Urinary bladder (tissue), 4 donors: ENCODE results near the gene KCNC1. TPM values are rescaled to one million over a fixed set of nuclear protein-coding genes. Genes with fewer than 3 reads are reported as not detected.

Experiments
- DNase-seq: peaks from one replicate; pipeline ENCODE4 v3.0.0-alpha.2; 2015; ENCODE audit errors: extremely low spot score
- H3K27ac ChIP-seq: one replicate; pipeline ENCODE4 v1.5.1; 2013; ENCODE audit warnings: low read depth, mild to moderate bottlenecking, moderate library complexity
- H3K36me3 ChIP-seq: one replicate; pipeline ENCODE4 v1.6.1; 2013; ENCODE audit warnings: mild to moderate bottlenecking, moderate library complexity; ENCODE audit not compliant: insufficient read depth
- H3K4me1 ChIP-seq: one replicate; pipeline ENCODE4 v1.6.1; 2013; ENCODE audit warnings: mild to moderate bottlenecking, moderate library complexity; ENCODE audit not compliant: insufficient read depth
- H3K4me3 ChIP-seq: one replicate; pipeline ENCODE4 v1.5.1; 2013; ENCODE audit warnings: low read depth, low read length
- WGBS: extraction: QIAGEN DNeasy Blood & Tissue Kit; methylation state at CpG from one replicate; pipeline ENCODE4 v1.1.7; 2013; 5-methylcytosine and 5-hydroxymethylcytosine counted together
- polyA plus RNA-seq: library from polyadenylated mRNA; stranded (reverse); fragments of 200-250 nt; gene quantifications from one replicate; pipeline ENCODE4 v1.2.3, GENCODE V29; 2013
- total RNA-seq: library from RNA; depleted of rRNA; stranded (reverse); fragments of >200 nt; gene quantifications from one replicate; pipeline ENCODE4 v1.2.3, GENCODE V29; 2014
- donor health status: healthy with polysubstance abuse.
- donor health status: healthy.

KCNC1 gene
- total and polyA plus RNA-seq, 2 donors: 0.11 to 0.74 TPM

DNA sequence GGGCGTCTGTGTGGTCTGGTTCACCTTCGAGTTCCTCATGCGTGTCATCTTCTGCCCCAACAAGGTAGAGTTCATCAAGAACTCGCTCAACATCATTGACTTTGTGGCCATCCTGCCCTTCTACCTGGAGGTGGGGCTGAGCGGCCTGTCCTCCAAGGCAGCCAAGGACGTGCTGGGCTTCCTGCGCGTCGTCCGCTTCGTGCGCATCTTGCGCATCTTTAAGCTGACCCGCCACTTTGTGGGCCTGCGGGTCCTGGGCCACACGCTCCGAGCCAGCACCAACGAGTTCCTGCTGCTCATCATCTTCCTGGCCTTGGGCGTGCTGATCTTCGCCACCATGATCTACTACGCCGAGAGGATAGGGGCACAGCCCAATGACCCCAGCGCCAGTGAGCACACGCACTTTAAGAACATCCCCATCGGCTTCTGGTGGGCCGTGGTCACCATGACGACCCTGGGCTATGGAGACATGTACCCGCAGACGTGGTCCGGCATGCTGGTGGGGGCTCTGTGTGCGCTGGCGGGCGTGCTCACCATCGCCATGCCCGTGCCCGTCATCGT, 37.3 kb downstream of the KCNC1 start:
- WGBS: 98% methylated on average over 37 of the region's 37 CpGs
- no peaks in the 10 kb centered on the region for H3K36me3 ChIP-seq
- no peak overlapping the region for H3K4me3 ChIP-seq
- DNase-seq: no peak
- no peak overlapping the region for H3K27ac ChIP-seq
- no peaks in the 10 kb centered on the region for H3K4me1 ChIP-seq

DNA sequence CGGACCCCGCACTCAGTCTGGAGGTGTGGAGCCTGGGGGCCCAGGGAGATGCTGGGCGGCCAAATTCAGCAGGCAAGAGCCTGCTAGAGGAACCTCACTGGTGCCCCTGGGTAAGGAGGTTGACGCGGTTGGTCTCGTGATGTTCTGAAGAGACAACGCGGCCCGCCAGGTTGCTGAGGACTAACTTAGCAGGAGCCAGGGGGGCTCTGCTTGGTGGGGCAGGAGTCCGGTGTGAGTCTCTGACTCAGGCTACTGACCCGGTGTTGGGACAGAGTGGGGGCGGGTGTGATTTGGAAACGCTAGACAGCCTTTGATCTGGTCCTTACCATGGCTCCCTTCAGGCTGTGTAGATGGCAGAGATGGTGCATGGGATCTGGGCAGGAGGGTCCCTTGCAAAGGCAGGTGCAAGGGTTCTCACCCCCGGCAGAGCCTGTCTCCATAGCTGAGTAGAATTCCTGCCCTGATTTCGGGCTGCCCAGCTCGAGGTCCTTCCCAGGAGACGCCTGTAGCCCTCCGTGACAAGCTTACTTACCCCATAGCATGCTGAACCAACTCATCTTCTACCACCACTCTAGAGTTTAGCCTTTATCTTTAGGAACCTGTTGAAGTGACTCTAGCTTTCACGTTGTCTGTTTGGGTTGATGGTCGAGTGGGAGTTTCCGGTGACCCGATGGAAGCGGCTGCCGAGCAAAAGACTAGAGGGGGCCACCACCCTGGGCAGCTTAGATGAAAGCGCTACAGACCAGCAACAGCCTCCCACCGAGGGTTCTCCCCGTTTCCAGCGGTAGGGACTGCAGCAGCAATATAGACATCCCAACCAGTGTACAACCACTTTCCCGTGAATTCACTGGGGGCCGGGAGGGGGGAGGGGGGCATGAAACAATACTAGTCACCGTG, 38.4 kb downstream of the KCNC1 start:
- H3K4me1 ChIP-seq: no peaks in the 10 kb centered on the region
- no peak overlapping the region for H3K27ac ChIP-seq
- WGBS: 92% methylated on average over 31 of the region's 31 CpGs
- DNase-seq: no peak
- no peaks in the 10 kb centered on the region for H3K36me3 ChIP-seq
- H3K4me3 ChIP-seq: no peak overlapping the region

DNA sequence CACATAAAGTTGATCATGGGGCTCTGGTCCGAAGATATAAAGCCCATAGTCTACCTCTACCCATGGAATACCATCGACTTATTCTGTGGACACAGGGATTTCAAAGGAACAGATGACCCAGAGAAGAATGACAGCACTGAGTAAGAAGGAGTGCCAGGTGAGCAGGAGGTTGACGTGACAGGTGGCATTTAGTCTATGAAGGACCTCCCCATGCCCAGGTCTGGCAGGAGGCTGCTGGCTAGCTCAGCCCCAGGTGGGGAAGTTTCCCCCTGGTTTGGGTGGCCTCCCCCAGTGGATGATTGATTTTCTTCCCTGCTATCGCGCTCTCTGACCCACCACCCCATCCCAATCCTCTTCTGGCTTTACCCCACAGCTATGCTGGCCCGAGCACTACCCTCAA, 39.1 kb downstream of the KCNC1 start:
- DNase-seq: no peak
- H3K36me3 ChIP-seq: no peaks in the 10 kb centered on the region
- H3K4me1 ChIP-seq: no peaks in the 10 kb centered on the region
- 96% methylated on average over 6 of the region's 6 CpGs for WGBS
- no peak overlapping the region for H3K27ac ChIP-seq
- no peak overlapping the region for H3K4me3 ChIP-seq

DNA sequence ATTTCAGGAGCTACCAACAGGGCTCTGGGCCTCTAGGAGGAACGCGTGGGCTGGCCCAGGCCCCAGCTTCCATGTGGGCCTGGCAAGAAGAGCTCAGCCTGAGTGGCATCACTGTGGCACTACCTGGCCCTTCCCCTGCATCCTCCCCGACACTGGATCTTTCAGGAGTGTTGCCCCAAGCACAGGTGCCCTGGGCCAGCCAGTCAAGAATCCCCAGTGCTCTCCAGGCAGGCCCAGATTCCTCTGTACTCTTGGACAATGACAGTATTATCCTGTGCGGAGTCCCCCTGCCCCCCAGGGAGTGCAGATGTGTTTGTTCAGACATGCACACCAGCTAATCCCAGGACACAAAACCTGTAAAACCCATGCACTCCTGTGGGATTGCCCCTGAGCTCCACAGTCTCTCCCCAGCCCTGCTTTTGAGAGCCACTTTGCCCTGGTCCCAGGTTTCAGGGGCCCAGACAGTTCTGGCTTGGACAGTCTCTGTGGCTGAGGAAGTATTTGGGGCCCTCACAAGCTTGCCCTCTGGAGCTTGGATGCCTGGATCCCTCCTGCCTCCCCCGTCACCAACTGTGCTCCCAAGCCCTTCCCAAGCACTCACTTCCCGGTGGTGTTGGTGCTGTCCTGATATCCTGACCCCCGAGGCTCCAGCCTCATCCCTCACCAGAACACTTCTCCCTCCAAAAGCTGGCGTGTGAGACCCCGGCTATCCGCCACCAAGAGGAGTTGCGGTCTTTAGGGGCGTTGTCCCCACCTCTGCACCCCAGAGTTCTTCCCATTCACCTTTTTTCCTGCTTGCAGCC, 39.9 kb downstream of the KCNC1 start:
- H3K4me1 ChIP-seq: no peaks in the 10 kb centered on the region

DNA sequence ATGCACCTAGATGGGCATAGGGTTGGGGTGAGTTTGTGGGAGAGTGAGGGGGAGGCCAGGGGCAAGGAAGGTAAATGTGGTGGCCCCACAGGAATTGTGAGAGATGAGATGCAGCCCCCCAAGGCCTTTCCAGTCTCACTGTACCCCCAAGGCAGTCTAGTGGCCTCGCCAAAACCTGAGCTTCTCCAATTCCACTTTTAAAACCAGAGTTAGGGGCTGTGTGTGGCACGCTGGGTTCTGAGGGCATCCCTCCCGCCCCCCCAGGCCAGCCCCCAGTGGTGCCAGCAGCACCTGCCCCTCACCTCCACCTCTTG, 40.4 kb downstream of the KCNC1 start:
- DNase-seq: no peak
- Histone ChIP-seq H3K36me3 (no peaks in the 10 kb centered on the region), H3K4me3 (no peak overlapping the region), H3K4me1 (no peaks in the 10 kb centered on the region), H3K27ac (no peak overlapping the region)
- 92% methylated on average over 3 of the region's 3 CpGs for WGBS

More for the DNA sequence above, 39.9 kb downstream of the KCNC1 start:
- DNase-seq: no peak
- H3K36me3 ChIP-seq: no peaks in the 10 kb centered on the region
- H3K4me3 ChIP-seq: no peak overlapping the region
- no peak overlapping the region for H3K27ac ChIP-seq
- 85% methylated on average over 12 of the region's 12 CpGs for WGBS

DNA sequence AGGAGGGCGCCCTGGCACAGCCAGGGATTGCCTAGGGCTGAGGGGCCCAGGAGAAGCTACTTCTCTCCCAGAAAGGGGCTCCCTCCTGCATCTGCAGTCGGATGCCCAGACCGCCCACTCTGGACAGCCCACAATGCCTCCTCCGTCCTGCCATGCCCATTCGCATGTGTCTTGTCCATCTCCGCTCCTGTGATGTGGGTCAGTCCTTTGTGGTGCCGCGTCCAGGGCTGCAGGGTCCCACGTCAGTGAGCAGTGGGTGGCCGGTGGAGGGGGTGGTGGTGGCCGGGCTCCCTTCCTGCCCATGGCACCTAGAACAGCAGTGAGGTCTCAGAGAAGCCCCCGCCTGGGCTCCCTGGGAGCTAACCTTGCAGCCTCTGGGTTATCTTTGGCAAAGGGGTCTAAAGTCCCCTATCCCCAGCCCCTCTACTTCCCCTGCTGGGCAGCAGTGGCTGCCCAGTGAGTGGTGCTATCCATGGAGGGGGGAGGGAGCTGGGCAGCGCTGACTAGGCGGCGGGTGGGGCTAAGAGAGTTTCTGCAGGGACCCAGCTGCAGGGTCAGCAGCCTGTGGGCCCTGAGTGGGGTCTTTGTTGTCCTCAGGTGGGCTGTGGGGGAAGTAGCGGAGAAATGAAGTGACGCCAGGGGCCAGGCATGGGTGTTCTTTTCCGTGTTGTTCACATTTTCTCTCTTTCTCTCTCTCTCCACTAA, 41.1 kb downstream of the KCNC1 start:
- WGBS: 86% methylated on average over 18 of the region's 18 CpGs
- H3K27ac ChIP-seq: no peak overlapping the region
- H3K4me1 ChIP-seq: no peaks in the 10 kb centered on the region
- H3K4me3 ChIP-seq: no peak overlapping the region
- H3K36me3 ChIP-seq: no peaks in the 10 kb centered on the region
- DNase-seq: no peak

DNA sequence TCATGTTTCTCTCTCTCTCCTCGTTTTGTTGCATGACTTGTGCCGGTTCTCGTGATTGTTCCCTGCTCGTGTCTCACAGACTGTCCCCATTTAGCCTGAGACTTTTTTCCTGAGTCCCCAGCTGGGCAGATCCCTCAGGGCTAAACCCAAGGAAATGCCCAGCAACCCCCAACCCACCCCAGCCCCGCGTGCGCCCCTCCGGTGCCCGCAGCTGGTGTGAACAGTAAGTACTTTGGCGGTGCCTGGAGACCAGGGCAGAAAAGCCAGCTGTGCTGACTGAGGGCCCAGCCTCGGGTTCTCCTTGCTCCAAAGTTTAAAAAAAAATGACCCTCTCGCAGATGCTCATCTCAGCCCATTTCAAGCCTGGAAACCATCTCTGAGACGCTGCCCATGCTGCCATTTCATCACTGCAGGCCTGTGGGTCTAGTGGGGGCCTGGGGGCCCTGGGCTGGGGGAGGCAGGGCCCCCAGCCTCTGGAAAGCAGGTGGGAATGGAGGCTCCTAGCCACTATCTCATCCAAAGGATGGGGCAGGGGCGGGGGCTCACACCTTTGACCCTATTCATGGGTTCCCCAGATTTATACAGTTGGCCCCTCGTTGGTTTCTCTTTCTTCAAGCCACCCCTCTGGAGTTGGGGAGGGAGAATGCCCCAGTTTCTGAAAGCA, 41.8 kb downstream of the KCNC1 start:
- H3K4me3 ChIP-seq: no peak overlapping the region
- no peaks in the 10 kb centered on the region for H3K4me1 ChIP-seq
- DNase-seq: no peak
- 81% methylated on average over 15 of the region's 15 CpGs for WGBS
- H3K36me3 ChIP-seq: no peaks in the 10 kb centered on the region
- H3K27ac ChIP-seq: no peak overlapping the region

DNA sequence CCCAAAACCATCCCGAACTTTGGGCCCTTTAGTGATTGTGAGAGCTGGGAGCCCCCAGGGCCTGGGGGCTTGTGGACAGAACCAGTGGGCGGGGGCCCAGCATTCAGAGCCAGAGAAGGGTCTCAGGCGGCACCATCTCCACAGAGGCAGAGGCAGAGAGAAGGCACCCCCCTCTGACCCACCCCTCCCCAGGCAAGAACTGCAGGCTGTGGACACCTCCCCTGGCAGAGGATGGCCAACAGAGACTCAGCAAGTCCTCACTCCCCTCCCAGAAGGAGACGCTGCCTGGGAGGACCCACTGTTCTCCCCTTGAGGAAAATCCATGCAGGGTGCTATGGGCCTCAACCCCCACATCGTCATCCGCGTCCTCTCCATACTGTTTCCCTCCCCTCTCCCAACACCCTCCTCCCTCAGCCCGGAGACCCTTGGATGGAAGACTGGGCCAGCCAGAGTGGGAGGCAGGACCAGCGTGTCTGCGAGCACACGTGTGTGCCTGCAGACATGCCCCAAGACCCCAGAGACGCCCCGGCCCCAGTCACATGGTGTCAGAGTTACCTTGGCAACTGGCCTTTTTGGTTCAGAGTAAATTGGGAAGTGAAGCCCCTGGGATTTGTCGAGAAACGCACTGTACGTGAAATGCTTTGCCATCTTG, 42.6 kb downstream of the KCNC1 start:
- Histone ChIP-seq H3K4me3 (no peak overlapping the region), H3K27ac (no peak overlapping the region), H3K36me3 (no peaks in the 10 kb centered on the region), H3K4me1 (no peaks in the 10 kb centered on the region)
- 84% methylated on average over 16 of the region's 16 CpGs for WGBS
- no peak for DNase-seq

DNA sequence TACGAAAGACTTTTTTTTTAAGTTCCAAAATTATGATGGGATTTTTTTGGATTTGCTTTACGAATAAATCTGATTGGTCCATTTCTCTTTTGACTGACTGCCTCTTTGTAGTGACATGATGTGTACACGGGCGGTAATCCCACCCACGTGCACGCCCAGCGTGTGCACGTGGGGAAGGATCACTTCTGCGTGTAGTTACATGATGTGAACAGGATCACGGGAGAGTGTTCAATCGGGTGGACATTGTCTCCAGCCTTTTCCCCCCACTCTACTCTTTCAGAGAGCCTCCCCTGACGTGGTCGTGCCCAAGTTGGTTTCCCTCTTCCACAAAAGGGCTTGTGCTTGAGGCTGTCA, 43.1 kb downstream of the KCNC1 start:
- no peaks in the 10 kb centered on the region for H3K4me1 ChIP-seq
- no peaks in the 10 kb centered on the region for H3K36me3 ChIP-seq
- H3K4me3 ChIP-seq: no peak overlapping the region
- H3K27ac ChIP-seq: no peak overlapping the region
- 88% methylated on average over 13 of the region's 13 CpGs for WGBS
- DNase-seq: no peak

DNA sequence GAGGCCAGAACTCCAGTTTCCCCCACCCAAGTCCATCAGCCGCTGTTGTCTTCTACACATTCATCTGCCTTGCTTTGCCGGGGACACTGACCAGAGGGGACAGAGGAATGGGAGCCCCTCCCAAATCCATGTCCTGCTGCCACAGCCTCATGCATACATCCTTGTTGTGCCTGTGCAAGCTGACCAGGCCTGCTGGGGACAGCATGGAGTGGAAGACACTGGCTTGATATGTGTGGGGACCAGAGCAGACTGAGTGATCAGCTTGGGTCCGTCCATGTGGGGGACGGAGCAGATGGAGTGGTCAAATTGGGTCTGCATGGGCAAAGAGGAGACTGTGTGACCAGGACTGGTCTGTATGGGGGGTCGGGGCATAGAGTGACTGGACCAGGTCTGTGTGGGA, 43.8 kb downstream of the KCNC1 start:
- WGBS: 95% methylated on average over 5 of the region's 5 CpGs
- no peak for DNase-seq
- no peak overlapping the region for H3K27ac ChIP-seq
- H3K36me3 ChIP-seq: no peaks in the 10 kb centered on the region
- no peak overlapping the region for H3K4me3 ChIP-seq
- H3K4me1 ChIP-seq: no peaks in the 10 kb centered on the region

DNA sequence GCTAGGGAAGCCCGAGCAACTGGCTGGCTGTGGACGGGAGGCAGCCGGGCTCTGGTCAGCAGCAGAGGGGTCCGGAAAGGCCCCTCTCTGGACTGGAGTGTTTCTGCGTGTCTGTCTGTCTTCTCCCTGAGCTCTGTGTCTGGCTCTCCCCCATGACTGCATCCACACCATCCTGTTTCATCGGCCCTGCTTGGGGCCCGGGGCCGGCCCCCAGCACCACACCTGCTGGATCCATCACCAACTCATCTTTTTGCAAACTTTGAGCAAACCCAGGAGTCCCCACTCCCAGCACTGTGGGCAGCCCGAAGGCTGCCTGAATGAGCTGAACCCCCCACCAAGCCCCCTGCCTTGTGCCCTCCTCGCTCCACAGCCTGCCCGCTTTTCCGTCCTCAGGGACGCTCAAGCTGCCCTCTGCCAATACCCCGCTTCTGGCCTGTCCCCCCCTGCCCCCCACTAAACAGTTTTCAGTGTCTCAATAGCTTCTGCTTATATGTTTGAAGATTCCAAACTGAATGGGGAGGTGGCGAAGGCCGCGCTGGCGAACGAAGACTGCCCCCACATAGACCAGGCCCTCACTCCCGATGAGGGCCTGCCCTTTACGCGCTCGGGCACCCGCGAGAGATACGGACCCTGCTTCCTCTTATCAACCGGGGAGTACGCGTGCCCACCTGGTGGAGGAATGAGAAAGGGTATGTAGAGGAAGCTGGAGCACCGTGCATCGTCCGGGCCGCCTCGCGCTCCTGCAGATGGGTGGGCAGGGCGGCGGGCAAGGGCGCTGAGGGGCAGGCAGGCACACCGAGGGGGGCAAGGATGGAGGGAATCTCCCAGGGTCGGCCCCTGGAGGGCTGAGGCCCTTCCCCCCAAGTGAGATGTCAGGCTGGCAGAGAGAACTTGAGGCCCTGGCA, 44.6 kb downstream of the KCNC1 start:
- no peak for DNase-seq
- H3K4me1 ChIP-seq: no peaks in the 10 kb centered on the region
- no peaks in the 10 kb centered on the region for H3K36me3 ChIP-seq
- no peak overlapping the region for H3K4me3 ChIP-seq
- H3K27ac ChIP-seq: no peak overlapping the region
- WGBS: 95% methylated on average over 40 of the region's 40 CpGs
